ENCODE results near the gene P2RX6. TPM values are rescaled to one million over a fixed set of nuclear protein-coding genes. Genes with fewer than 3 reads are reported as not detected.

The P2RX6 gene
- total and polyA plus RNA-seq, 2 donors = 0.66 to 0.87 TPM

GRCh38 chr22:20972933-20973577 lies 41.9 kb upstream of the P2RX6 start:
- H3K4me3 ChIP-seq (ENCODE audit: low read length in 2 of 2) = no peak overlapping the region
- peaks cover 0 to 27% of the 10 kb centered on the region in 2 donors for H3K27me3 ChIP-seq (ENCODE audit: control insufficient read depth in 2 of 2, insufficient read depth in 1 of 2, low read length in 1 of 2)
- H3K4me1 ChIP-seq (ENCODE audit: control insufficient read depth in 2 of 2, insufficient read depth in 2 of 2, low read length in 2 of 2) = no peaks in the 10 kb centered on the region
- DNase-seq (ENCODE audit: low read depth in 6 of 9, low spot score in 9 of 9) = no peak
- H3K9me3 ChIP-seq (ENCODE audit: control insufficient read depth in 2 of 2, insufficient read depth in 1 of 2, low read length in 1 of 2) = no peaks in the 10 kb centered on the region
- 86% methylated on average over 21 of the region's 21 CpGs for WGBS
- no peaks in the 10 kb centered on the region for H3K36me3 ChIP-seq (ENCODE audit: control insufficient read depth in 2 of 2, insufficient read depth in 2 of 2, low read length in 1 of 2)
- H3K27ac ChIP-seq (ENCODE audit: low read depth in 1 of 2, low read length in 1 of 2) = no peak overlapping the region

- 90% methylated on average over 21 of the region's 21 CpGs for WGBS
- Histone ChIP-seq H3K4me1 (ENCODE audit: control insufficient read depth in 2 of 2, insufficient read depth in 2 of 2, low read length in 2 of 2) (no peaks in the 10 kb centered on the region), H3K27ac (ENCODE audit: low read depth in 1 of 2, low read length in 1 of 2) (no peak overlapping the region), H3K36me3 (ENCODE audit: control insufficient read depth in 2 of 2, insufficient read depth in 2 of 2, low read length in 1 of 2) (no peaks in the 10 kb centered on the region), H3K27me3 (ENCODE audit: control insufficient read depth in 2 of 2, insufficient read depth in 1 of 2, low read length in 1 of 2) (peaks cover 0 to 31% of the 10 kb centered on the region in 2 donors), H3K4me3 (ENCODE audit: low read length in 2 of 2) (no peak overlapping the region), H3K9me3 (ENCODE audit: control insufficient read depth in 2 of 2, insufficient read depth in 1 of 2, low read length in 1 of 2) (peaks cover 1 to 6% of the 10 kb centered on the region in 2 donors)
- no peak for DNase-seq (ENCODE audit: low read depth in 6 of 9, low spot score in 9 of 9)
Measured at GRCh38 chr22:20973634-20974286, 41.2 kb upstream of the P2RX6 start.

GRCh38 chr22:20974336-20974955 lies 40.5 kb upstream of the P2RX6 start:
- H3K36me3 ChIP-seq (ENCODE audit: control insufficient read depth in 2 of 2, insufficient read depth in 2 of 2, low read length in 1 of 2) = no peaks in the 10 kb centered on the region
- H3K9me3 ChIP-seq (ENCODE audit: control insufficient read depth in 2 of 2, insufficient read depth in 1 of 2, low read length in 1 of 2) = peaks cover 5 to 13% of the 10 kb centered on the region in 2 donors
- WGBS = 91% methylated on average over 16 of the region's 16 CpGs
- H3K27me3 ChIP-seq (ENCODE audit: control insufficient read depth in 2 of 2, insufficient read depth in 1 of 2, low read length in 1 of 2) = peaks cover 0 to 37% of the 10 kb centered on the region in 2 donors
- H3K4me3 ChIP-seq (ENCODE audit: low read length in 2 of 2) = no peak overlapping the region
- H3K27ac ChIP-seq (ENCODE audit: low read depth in 1 of 2, low read length in 1 of 2) = no peak overlapping the region
- DNase-seq (ENCODE audit: low read depth in 6 of 9, low spot score in 9 of 9) = no peak
- peaks cover 0 to 2% of the 10 kb centered on the region in 2 donors for H3K4me1 ChIP-seq (ENCODE audit: control insufficient read depth in 2 of 2, insufficient read depth in 2 of 2, low read length in 2 of 2)

DNA sequence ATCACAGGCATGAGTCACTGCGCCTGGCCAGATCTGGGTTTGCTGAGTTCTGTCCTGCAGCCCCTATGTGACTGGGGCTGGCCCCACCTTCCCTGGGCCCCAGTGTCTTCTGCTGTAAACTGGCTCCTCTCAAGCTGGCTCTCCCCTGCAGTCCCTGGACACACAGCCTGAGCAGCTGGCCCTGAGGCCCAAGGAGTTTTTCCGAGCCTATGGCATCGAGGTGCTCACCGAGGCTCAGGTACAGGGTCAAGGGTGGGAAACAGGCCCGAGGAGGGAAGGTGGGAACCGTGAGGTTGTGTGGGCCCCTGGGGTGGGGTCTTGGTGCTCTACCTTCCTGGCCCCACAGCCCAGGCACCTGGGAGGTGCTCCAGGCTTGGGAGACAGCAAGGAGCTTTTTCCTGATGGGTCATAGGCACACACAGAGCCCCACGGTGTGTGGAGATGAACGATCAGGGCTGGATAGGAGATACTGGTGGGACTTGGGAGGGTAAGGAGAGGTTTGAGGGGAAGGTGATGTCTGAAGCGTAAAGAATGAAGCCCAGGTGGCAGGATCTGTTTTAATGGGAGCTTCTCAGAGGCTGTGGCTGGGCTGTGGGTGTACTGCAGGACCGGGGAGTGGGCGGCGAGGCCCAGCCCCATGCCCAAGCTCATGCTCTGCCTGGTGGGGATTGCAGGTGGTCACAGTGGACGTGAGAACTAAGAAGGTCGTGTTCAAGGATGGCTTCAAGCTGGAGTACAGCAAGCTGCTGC lies 39.2 kb upstream of the P2RX6 start:
- 94% methylated on average over 14 of the region's 14 CpGs for WGBS
- peaks cover 0 to 13% of the 10 kb centered on the region in 2 donors for H3K4me1 ChIP-seq (ENCODE audit: control insufficient read depth in 2 of 2, insufficient read depth in 2 of 2, low read length in 2 of 2)
- H3K27ac ChIP-seq (ENCODE audit: low read depth in 1 of 2, low read length in 1 of 2) = no peak overlapping the region
- peaks cover 0 to 43% of the 10 kb centered on the region in 2 donors for H3K27me3 ChIP-seq (ENCODE audit: control insufficient read depth in 2 of 2, insufficient read depth in 1 of 2, low read length in 1 of 2)
- H3K4me3 ChIP-seq (ENCODE audit: low read length in 2 of 2) = no peak overlapping the region
- DNase-seq (ENCODE audit: low read depth in 6 of 9, low spot score in 9 of 9) = no peak
- H3K9me3 ChIP-seq (ENCODE audit: control insufficient read depth in 2 of 2, insufficient read depth in 1 of 2, low read length in 1 of 2) = peaks cover 5 to 14% of the 10 kb centered on the region in 2 donors
- H3K36me3 ChIP-seq (ENCODE audit: control insufficient read depth in 2 of 2, insufficient read depth in 2 of 2, low read length in 1 of 2) = no peaks in the 10 kb centered on the region

GRCh38 chr22:20976291-20976877 lies 38.6 kb upstream of the P2RX6 start:
- Histone ChIP-seq H3K4me1 (ENCODE audit: control insufficient read depth in 2 of 2, insufficient read depth in 2 of 2, low read length in 2 of 2) (peaks cover 5 to 19% of the 10 kb centered on the region in 2 donors), H3K27ac (ENCODE audit: low read depth in 1 of 2, low read length in 1 of 2) (no peak overlapping the region), H3K9me3 (ENCODE audit: control insufficient read depth in 2 of 2, insufficient read depth in 1 of 2, low read length in 1 of 2) (peaks cover 5 to 14% of the 10 kb centered on the region in 2 donors), H3K27me3 (ENCODE audit: control insufficient read depth in 2 of 2, insufficient read depth in 1 of 2, low read length in 1 of 2) (peaks cover 0 to 40% of the 10 kb centered on the region in 2 donors), H3K36me3 (ENCODE audit: control insufficient read depth in 2 of 2, insufficient read depth in 2 of 2, low read length in 1 of 2) (no peaks in the 10 kb centered on the region), H3K4me3 (ENCODE audit: low read length in 2 of 2) (no peak overlapping the region)
- 89% methylated on average over 24 of the region's 24 CpGs for WGBS
- no peak for DNase-seq (ENCODE audit: low read depth in 6 of 9, low spot score in 9 of 9)

DNA sequence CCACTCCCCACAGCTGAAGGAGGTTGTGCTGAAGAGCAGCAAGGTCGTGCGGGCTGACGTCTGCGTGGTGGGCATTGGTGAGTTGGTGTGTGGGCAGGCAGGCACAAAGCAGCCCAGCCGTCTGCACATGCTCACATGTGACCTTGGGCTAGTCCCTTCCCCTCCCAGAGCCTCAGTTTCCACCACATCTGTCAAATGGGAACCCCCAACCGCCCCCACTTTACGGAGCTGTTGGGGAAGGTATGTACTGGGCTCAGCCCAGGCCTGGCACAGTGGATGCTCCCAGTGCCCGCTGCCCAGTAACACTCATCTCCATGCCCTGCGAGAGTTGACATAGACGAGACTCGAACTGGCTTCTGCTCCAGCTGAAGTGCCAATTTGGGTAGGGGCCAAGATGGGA lies 37.9 kb upstream of the P2RX6 start:
- no peak overlapping the region for H3K4me3 ChIP-seq (ENCODE audit: low read length in 2 of 2)
- no peak for DNase-seq (ENCODE audit: low read depth in 6 of 9, low spot score in 9 of 9)
- peaks cover 0 to 39% of the 10 kb centered on the region in 2 donors for H3K27me3 ChIP-seq (ENCODE audit: control insufficient read depth in 2 of 2, insufficient read depth in 1 of 2, low read length in 1 of 2)
- WGBS = 94% methylated on average over 11 of the region's 11 CpGs
- H3K36me3 ChIP-seq (ENCODE audit: control insufficient read depth in 2 of 2, insufficient read depth in 2 of 2, low read length in 1 of 2) = no peaks in the 10 kb centered on the region
- H3K9me3 ChIP-seq (ENCODE audit: control insufficient read depth in 2 of 2, insufficient read depth in 1 of 2, low read length in 1 of 2) = peaks cover 5 to 14% of the 10 kb centered on the region in 2 donors
- H3K4me1 ChIP-seq (ENCODE audit: control insufficient read depth in 2 of 2, insufficient read depth in 2 of 2, low read length in 2 of 2) = peaks cover 7 to 22% of the 10 kb centered on the region in 2 donors
- no peak overlapping the region for H3K27ac ChIP-seq (ENCODE audit: low read depth in 1 of 2, low read length in 1 of 2)

- H3K27ac ChIP-seq (ENCODE audit: low read depth in 1 of 2, low read length in 1 of 2) = no peak overlapping the region
- 97% methylated on average over 17 of the region's 17 CpGs for WGBS
- no peaks in the 10 kb centered on the region for H3K36me3 ChIP-seq (ENCODE audit: control insufficient read depth in 2 of 2, insufficient read depth in 2 of 2, low read length in 1 of 2)
- H3K4me3 ChIP-seq (ENCODE audit: low read length in 2 of 2) = no peak overlapping the region
- peaks cover 8 to 24% of the 10 kb centered on the region in 2 donors for H3K4me1 ChIP-seq (ENCODE audit: control insufficient read depth in 2 of 2, insufficient read depth in 2 of 2, low read length in 2 of 2)
- H3K27me3 ChIP-seq (ENCODE audit: control insufficient read depth in 2 of 2, insufficient read depth in 1 of 2, low read length in 1 of 2) = peaks cover 0 to 39% of the 10 kb centered on the region in 2 donors
- peaks cover 5 to 14% of the 10 kb centered on the region in 2 donors for H3K9me3 ChIP-seq (ENCODE audit: control insufficient read depth in 2 of 2, insufficient read depth in 1 of 2, low read length in 1 of 2)
- no peak for DNase-seq (ENCODE audit: low read depth in 6 of 9, low spot score in 9 of 9)
Measured at GRCh38 chr22:20977516-20978170, 37.3 kb upstream of the P2RX6 start.

DNA sequence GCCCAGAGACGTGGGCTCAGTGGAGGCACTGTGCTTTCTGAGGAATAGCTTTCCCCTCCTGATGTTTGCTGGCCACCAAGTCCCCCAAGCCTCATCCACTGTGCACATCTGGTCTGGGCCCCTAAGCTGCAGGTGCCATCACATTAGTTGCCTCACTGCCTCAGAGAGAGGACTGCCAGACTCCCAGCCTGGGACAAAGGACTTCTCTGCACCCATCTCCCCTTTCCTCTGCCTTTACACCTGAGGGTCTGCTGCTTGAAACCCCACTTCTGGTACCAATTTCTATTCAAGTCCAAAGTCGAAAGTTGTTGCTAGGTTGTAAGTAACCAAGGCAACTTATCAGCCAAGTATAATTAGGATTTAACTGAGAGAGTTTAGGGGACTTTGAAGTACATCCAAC lies 36.5 kb upstream of the P2RX6 start:
- peaks cover 14 to 31% of the 10 kb centered on the region in 2 donors for H3K4me1 ChIP-seq (ENCODE audit: control insufficient read depth in 2 of 2, insufficient read depth in 2 of 2, low read length in 2 of 2)
- H3K36me3 ChIP-seq (ENCODE audit: control insufficient read depth in 2 of 2, insufficient read depth in 2 of 2, low read length in 1 of 2) = no peaks in the 10 kb centered on the region
- H3K27ac ChIP-seq (ENCODE audit: low read depth in 1 of 2, low read length in 1 of 2) = no peak overlapping the region
- 97% methylated on average over 2 of the region's 2 CpGs for WGBS
- H3K27me3 ChIP-seq (ENCODE audit: control insufficient read depth in 2 of 2, insufficient read depth in 1 of 2, low read length in 1 of 2) = peaks cover 0 to 35% of the 10 kb centered on the region in 2 donors
- H3K9me3 ChIP-seq (ENCODE audit: control insufficient read depth in 2 of 2, insufficient read depth in 1 of 2, low read length in 1 of 2) = peaks cover 5 to 14% of the 10 kb centered on the region in 2 donors
- no peak for DNase-seq (ENCODE audit: low read depth in 6 of 9, low spot score in 9 of 9)
- H3K4me3 ChIP-seq (ENCODE audit: low read length in 2 of 2) = no peak overlapping the region
